Sigmoid colon (tissue), 3 donors: Measurements from ENCODE around the gene GPC5.

ENCODE experiments used
- POLR2A ChIP-seq, 2 donors: fragments of 450-650 bp; IDR thresholded peaks; one replicate each; pipeline ENCODE4 v1.6.1; 2016; ENCODE audit warnings: antibody characterized with exemption in 2 of 2, mild to moderate bottlenecking in 2 of 2, moderate library complexity in 2 of 2
- TF ChIP-seq, protein P1 (sequence below), 4 experiments: fragments of 450-650 bp in 3 of 4; fragments of 200-600 bp in 1 of 4; IDR thresholded peaks; one replicate each; pipeline ENCODE4 v1.5.1; 2016 to 2019; ENCODE audit warnings: antibody characterized with exemption in 4 of 4, mild to moderate bottlenecking in 3 of 4, moderate library complexity in 2 of 4

DNA sequence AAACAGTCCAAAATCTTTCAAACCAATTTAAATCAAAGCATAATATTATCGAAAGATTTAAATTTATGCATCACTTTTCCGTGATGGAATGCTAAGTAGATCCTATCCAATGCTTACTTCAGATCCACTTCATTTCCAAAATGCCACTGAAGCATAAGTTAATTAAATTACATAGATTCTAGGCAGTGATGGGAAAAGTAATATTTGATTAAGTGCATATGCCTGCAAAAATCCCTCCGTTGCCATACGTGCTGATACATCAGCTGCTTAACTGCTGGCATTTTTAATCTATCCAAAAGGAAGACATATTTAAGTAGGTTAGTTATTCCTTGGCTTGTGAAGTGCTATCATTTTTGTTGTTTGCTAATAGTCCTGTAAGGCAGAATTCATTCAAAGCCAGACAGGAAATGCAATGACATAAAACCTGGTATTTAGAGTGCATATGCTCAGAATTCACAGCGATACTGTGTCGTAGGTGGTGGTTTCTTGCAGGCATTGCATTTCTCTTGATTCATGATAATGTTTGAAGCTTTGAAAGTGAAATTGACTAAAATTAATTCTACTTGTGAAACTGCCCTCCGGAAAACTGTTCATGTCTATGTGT, 1089.9 kb downstream of the GPC5 start:
- TF ChIP-seq, protein P1, sequence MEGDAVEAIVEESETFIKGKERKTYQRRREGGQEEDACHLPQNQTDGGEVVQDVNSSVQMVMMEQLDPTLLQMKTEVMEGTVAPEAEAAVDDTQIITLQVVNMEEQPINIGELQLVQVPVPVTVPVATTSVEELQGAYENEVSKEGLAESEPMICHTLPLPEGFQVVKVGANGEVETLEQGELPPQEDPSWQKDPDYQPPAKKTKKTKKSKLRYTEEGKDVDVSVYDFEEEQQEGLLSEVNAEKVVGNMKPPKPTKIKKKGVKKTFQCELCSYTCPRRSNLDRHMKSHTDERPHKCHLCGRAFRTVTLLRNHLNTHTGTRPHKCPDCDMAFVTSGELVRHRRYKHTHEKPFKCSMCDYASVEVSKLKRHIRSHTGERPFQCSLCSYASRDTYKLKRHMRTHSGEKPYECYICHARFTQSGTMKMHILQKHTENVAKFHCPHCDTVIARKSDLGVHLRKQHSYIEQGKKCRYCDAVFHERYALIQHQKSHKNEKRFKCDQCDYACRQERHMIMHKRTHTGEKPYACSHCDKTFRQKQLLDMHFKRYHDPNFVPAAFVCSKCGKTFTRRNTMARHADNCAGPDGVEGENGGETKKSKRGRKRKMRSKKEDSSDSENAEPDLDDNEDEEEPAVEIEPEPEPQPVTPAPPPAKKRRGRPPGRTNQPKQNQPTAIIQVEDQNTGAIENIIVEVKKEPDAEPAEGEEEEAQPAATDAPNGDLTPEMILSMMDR (IDR thresholded peaks at IDR 0.05), result no peak
- TF ChIP-seq POLR2A (IDR thresholded peaks at IDR 0.05), result no peak
